HepG2 (cell line): Measurements from ENCODE around the gene SNCA. TPM values are rescaled to one million over a fixed set of nuclear protein-coding genes. Genes with fewer than 3 reads are reported as not detected.

Source experiments
- ATAC-seq: fragments of 200-7000 bp; cut with Tn5 transposase; 3 replicates; pipeline ENCODE4 v1.9.1; 2020; ENCODE audit warnings: mild to moderate bottlenecking, moderate library complexity
- BruUV-seq: library from RNA; stranded (reverse); fragments of 400-500 nt; replicated peaks from 2 replicates; lab custom pipeline; 2021; lab: Mats Ljungman, UMichigan
- CTCF ChIA-PET: fragments of 300-600 bp; formaldehyde crosslinking; extraction: SDS; loops from one replicate; lab custom pipeline; 2021; ENCODE audit warnings: low total read pairs, inconsistent platforms, low intra/inter-chr PET ratio; lab: Yijun Ruan, JAX
- POLR2A ChIA-PET: fragments of 350-600 bp; sonication (Branson Sonifier 250); formaldehyde crosslinking; loops from one replicate; lab custom pipeline; 2020; ENCODE audit warnings: antibody characterized with exemption, inconsistent platforms; lab: Yijun Ruan, JAX
- DNase-seq: peaks from one replicate; pipeline ENCODE4 v3.0.0-alpha.2; 2015; ENCODE audit warnings: low spot score
- FAIRE-seq: peaks from 3 replicates; lab custom pipeline; 2011; peaks lifted over from hg19 to GRCh38; lab: Jason Lieb, UNC
- H2AFZ ChIP-seq: one replicate; pipeline ENCODE4 v1.6.1; 2011; ENCODE audit warnings: low read length, inconsistent platforms
- H3K27ac ChIP-seq: fragments of 300-600 bp; 3 replicates; pipeline ENCODE4 v1.8.0; 2011; ENCODE audit warnings: mixed run types, mild to moderate bottlenecking, mixed read lengths, low read length, inconsistent platforms; ENCODE audit not compliant: insufficient read depth; ENCODE audit errors: extremely low read length
- H3K27me3 ChIP-seq, 2 experiments: fragments of 200-600 bp in 1 of 2; 2 replicates in 1 of 2; 3 replicates in 1 of 2; pipeline versions ENCODE4 v1.6.0 to v1.8.0; 2011; ENCODE audit warnings: low read length in 2 of 2, mild to moderate bottlenecking in 2 of 2, moderate library complexity in 2 of 2, inconsistent platforms in 1 of 2; ENCODE audit not compliant: insufficient read depth in 2 of 2, control insufficient read depth in 1 of 2
- H3K36me3 ChIP-seq, 2 experiments: fragments of 200-600 bp in 1 of 2; replicated peaks in 1 of 2; 2 replicates in 1 of 2; 3 replicates in 1 of 2; pipeline versions ENCODE4 v1.5.1 to v1.8.0; 2011; ENCODE audit warnings: low read length in 2 of 2, inconsistent platforms in 1 of 2; ENCODE audit not compliant: insufficient read depth in 2 of 2, control insufficient read depth in 1 of 2
- H3K4me1 ChIP-seq: 2 replicates; pipeline ENCODE4 v1.5.1; 2012; ENCODE audit warnings: low read length, inconsistent platforms; ENCODE audit not compliant: insufficient read depth
- H3K4me2 ChIP-seq: 2 replicates; pipeline ENCODE4 v1.6.0; 2011; ENCODE audit warnings: low read depth, low read length, inconsistent platforms
- H3K4me3 ChIP-seq, 3 experiments: fragments of 200-600 bp in 1 of 3; sonication (generic), shearing (Covaris generic) in 1 of 3; replicated peaks in 1 of 3; 2 replicates each; pipeline ENCODE4 v1.5.1; 2011 to 2016; ENCODE audit warnings: low read length in 3 of 3, inconsistent platforms in 2 of 3, low read depth in 2 of 3, mild to moderate bottlenecking in 2 of 3, control low read depth in 1 of 3, mixed read lengths in 1 of 3; ENCODE audit not compliant: insufficient read depth in 1 of 3
- H3K79me2 ChIP-seq: one replicate; pipeline ENCODE4 v1.6.1; 2011; ENCODE audit warnings: low read length, inconsistent platforms; ENCODE audit not compliant: insufficient read depth
- H3K9ac ChIP-seq: 2 replicates; pipeline ENCODE4 v1.6.0; 2011; ENCODE audit warnings: mild to moderate bottlenecking, low read depth, low read length, inconsistent platforms; ENCODE audit not compliant: insufficient read depth
- H3K9me3 ChIP-seq: 2 replicates; pipeline ENCODE4 v1.5.1; 2012; ENCODE audit warnings: mild to moderate bottlenecking, low read length
- H4K20me1 ChIP-seq: 2 replicates; pipeline ENCODE4 v1.6.0; 2011; ENCODE audit warnings: inconsistent platforms, mild to moderate bottlenecking, low read length, moderate library complexity; ENCODE audit not compliant: insufficient read depth
- ARID2 ChIP-seq: sonication (generic); formaldehyde crosslinking; IDR thresholded peaks from 2 replicates; pipeline ENCODE4 v1.8.1; 2022; ENCODE audit warnings: mild to moderate bottlenecking, missing genetic modification reagents, borderline replicate concordance
- ARID5B ChIP-seq: IDR thresholded peaks from 2 replicates; pipeline ENCODE4 v1.4.0; 2020; ENCODE audit warnings: mild to moderate bottlenecking, missing genetic modification reagents
- BCLAF1 ChIP-seq: fragments of 450-650 bp; IDR thresholded peaks from 2 replicates; pipeline ENCODE4 v1.6.1; 2017; ENCODE audit warnings: mild to moderate bottlenecking
- CHD2 ChIP-seq: IDR thresholded peaks from 2 replicates; pipeline ENCODE4 v1.6.1; 2011; ENCODE audit warnings: low read depth, low read length, improper control_type of control experiment
- ELF4 ChIP-seq: sonication (generic); formaldehyde crosslinking; IDR thresholded peaks from 2 replicates; pipeline ENCODE4 v1.5.0; 2020; ENCODE audit warnings: missing genetic modification reagents, mild to moderate bottlenecking, moderate library complexity, borderline replicate concordance
- ETS1 ChIP-seq: sonication (generic); formaldehyde crosslinking; IDR thresholded peaks from 2 replicates; pipeline ENCODE4 v1.4.0; 2020; ENCODE audit warnings: missing genetic modification reagents
- HIVEP1 ChIP-seq: sonication (generic); formaldehyde crosslinking; IDR thresholded peaks from 2 replicates; pipeline ENCODE4 v1.4.0; 2020; ENCODE audit warnings: mild to moderate bottlenecking, missing genetic modification reagents
- HOXA3 ChIP-seq: sonication (generic); formaldehyde crosslinking; IDR thresholded peaks from 2 replicates; pipeline ENCODE4 v1.5.0; 2020; ENCODE audit warnings: missing genetic modification reagents
- IKZF4 ChIP-seq: sonication (generic); formaldehyde crosslinking; IDR thresholded peaks from 2 replicates; pipeline ENCODE4 v1.5.1; 2020; ENCODE audit warnings: borderline replicate concordance, mild to moderate bottlenecking, low read depth, missing genetic modification reagents; ENCODE audit errors: not compliant biosample characterization
- MTERF4 ChIP-seq: sonication (generic); formaldehyde crosslinking; IDR thresholded peaks from 2 replicates; pipeline ENCODE4 v1.8.0; 2023; ENCODE audit warnings: mild to moderate bottlenecking, missing genetic modification reagents
- SIX4 ChIP-seq: sonication (generic); formaldehyde crosslinking; IDR thresholded peaks from 2 replicates; pipeline ENCODE4 v1.4.0; 2020; ENCODE audit warnings: missing genetic modification reagents
- SMC3 ChIP-seq: IDR thresholded peaks from 2 replicates; pipeline ENCODE4 v1.6.1; 2011; ENCODE audit warnings: low read length, improper control_type of control experiment
- ZNF567 ChIP-seq: sonication (generic); formaldehyde crosslinking; IDR thresholded peaks from 2 replicates; pipeline ENCODE4 v1.8.1; 2023; ENCODE audit warnings: mild to moderate bottlenecking, missing genetic modification reagents, borderline replicate concordance
- ZNF576 ChIP-seq: sonication (generic); formaldehyde crosslinking; IDR thresholded peaks from 2 replicates; pipeline ENCODE4 v1.4.0; 2020; ENCODE audit warnings: mild to moderate bottlenecking, missing genetic modification reagents
- ZNF597 ChIP-seq: sonication (generic); formaldehyde crosslinking; IDR thresholded peaks from 2 replicates; pipeline ENCODE4 v1.5.0; 2020; ENCODE audit warnings: missing genetic modification reagents
- WGBS: methylation state at CpG from one replicate; pipeline ENCODE4 v1.1.6; 2017; ENCODE audit warnings: low lambda C conversion rate; 5-methylcytosine and 5-hydroxymethylcytosine counted together
- in situ Hi-C: cut with HindIII; loops from 2 replicates; pipeline ENCODE4 v1.10.0; 2017; ENCODE audit warnings: low pct_unique_long_range_greater_than_20kb; ENCODE audit not compliant: extremely low pct_ligation_motif_present
- intact Hi-C: fragments of 100-400 bp; cut with micrococcal nuclease; formaldehyde crosslinking; loops from one replicate; pipeline ENCODE4 v1.10.0; 2022; ENCODE audit not compliant: unreplicated experiment
- polyA plus RNA-seq, 8 experiments: library from polyadenylated mRNA; depleted of rRNA in 3 of 8; stranded (reverse) in 7 of 8; unstranded in 1 of 8; fragments of >200 nt; fragmentation: Illumina TruSeq in 4 of 8; extraction: Trizol in 4 of 8; gene quantifications; 2 replicates each; pipeline versions ENCODE4 v1.2.1 to v1.2.3, GENCODE V29; 2011 to 2016; ENCODE audit warnings: low read depth in 4 of 8, missing spikeins in 1 of 8, mixed read lengths in 1 of 8; ENCODE audit not compliant: insufficient read depth in 1 of 8
- total RNA-seq, 5 experiments: library from RNA; depleted of rRNA; stranded (reverse); fragments of >200 nt; fragmentation: Illumina TruSeq; extraction: Trizol; gene quantifications; 2 replicates each; pipeline ENCODE4 v1.2.3, GENCODE V29; 2016; ENCODE audit warnings: low read depth in 1 of 5

SNCA gene
- total and polyA plus RNA-seq, 2 of the 13 experiments (the other 11 are each of a cell fraction or from before 2014, with no cell fraction given), result not detected

GRCh38 chr4:89759426-89759825 lies 77.5 kb downstream of the SNCA start:
- ChIA-PET POLR2A (no interaction called here), CTCF (no interaction called here)
- no peaks in the 10 kb centered on the region for H3K9me3 ChIP-seq
- H3K79me2 ChIP-seq, result no peaks in the 10 kb centered on the region
- no peak overlapping the region for H3K9ac ChIP-seq
- H2AFZ ChIP-seq, result no peak overlapping the region
- intact Hi-C loops (loop anchor here (10.0 kb wide), 1 partner anchor 115 kb away; no protein-coding TSS in a partner anchor), in situ Hi-C loops (no loop called here)
- DNase-seq (no peak), ATAC-seq (no peak), FAIRE-seq (no peak)
- no peak overlapping the region for H3K4me2 ChIP-seq
- 3% methylated on average over 2 of the region's 2 CpGs for WGBS
- H3K4me1 ChIP-seq, result no peaks in the 10 kb centered on the region
- no peaks in the 10 kb centered on the region for H3K27me3 ChIP-seq
- H3K4me3 ChIP-seq, result no peak overlapping the region
- no peaks in the 10 kb centered on the region for H3K36me3 ChIP-seq
- no peak overlapping the region for H3K27ac ChIP-seq
- no TSS peak for BruUV-seq
- no peaks in the 10 kb centered on the region for H4K20me1 ChIP-seq
- no peak for TF ChIP-seq SMC3
- TF ChIP-seq IKZF4 (CRISPR knock-in tag), result no peak
- no peak for TF ChIP-seq BCLAF1
- no peak for TF ChIP-seq HOXA3 (CRISPR knock-in tag)
- TF ChIP-seq ELF4 (CRISPR knock-in tag), result no peak
- TF ChIP-seq MTERF4 (CRISPR knock-in tag), result no peak
- no peak for TF ChIP-seq ARID5B (CRISPR knock-in tag)
- TF ChIP-seq ZNF576 (CRISPR knock-in tag), result no peak
- TF ChIP-seq ZNF567, result no peak
- TF ChIP-seq HIVEP1 (CRISPR knock-in tag), result no peak
- no peak for TF ChIP-seq ARID2 (CRISPR knock-in tag)
- TF ChIP-seq CHD2, result no peak
- TF ChIP-seq SIX4, result no peak
- no peak for TF ChIP-seq ZNF597 (CRISPR knock-in tag)
- TF ChIP-seq ETS1 (CRISPR knock-in tag), result no peak
